GM19023 (cell line): ENCODE data around the gene WNT7B.

Experiments
- ATAC-seq: cut with Tn5 transposase; IDR thresholded peaks from one replicate; pipeline ENCODE4 v1.9.1; 2021; ENCODE audit warnings: mild to moderate bottlenecking, moderate library complexity; ENCODE audit not compliant: unreplicated experiment

Gene WNT7B

DNA sequence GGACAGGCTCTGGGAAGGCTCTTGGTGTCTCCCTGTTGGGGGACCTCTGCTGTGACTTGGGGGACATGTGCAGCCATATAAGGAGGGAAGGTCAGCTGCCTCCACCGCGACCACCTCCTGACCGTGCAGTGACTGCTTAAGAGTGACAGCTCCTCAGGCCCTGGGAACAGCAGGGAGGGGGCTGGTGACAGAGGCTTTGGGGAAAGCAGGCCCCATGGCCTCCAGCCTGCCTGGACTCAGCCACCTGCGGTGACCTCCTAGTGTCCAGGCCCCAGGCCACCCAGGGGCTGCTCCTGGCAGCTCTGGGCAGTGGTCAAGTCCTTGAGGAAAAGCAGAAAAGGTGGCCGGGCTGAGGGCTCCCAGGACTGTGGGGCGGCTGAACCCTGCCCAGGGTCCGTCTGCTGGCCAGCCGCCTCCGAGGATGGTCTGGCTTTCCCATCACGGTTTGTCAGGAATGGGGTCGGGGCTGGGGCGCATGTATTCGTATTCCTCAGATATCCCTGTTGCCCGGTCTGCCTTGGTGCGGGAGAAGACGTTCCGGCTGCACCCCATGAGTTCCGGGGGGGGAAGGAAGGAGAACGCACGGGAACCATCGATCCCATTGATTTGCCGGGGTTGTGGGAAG lies 96.8 kb downstream of the WNT7B start:
- no peak for ATAC-seq

DNA sequence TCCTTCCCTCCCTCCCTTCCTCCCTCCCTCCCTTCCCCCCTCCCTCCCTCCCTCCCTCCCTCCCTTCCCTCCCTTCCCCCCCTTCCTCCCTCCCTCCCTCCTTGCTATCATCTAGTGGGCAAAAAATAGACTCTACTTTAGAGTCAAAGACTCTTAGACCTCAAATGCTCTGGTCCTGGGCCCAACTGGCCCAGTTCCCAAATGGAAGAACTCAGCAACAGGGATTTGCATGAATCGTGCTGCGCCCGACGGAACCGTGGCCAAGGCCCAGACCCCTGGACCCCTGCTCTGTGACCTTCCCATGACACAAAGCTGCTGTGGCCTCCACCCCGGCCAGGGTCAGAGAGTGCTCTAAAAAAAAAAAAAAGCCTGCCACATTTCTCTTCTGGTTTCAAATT lies 97.4 kb downstream of the WNT7B start:
- no peak for ATAC-seq

- no peak for ATAC-seq
These were observed 97.9 kb downstream of the WNT7B start for GRCh38 chr22:45878901-45879551.

GRCh38 chr22:45878051-45878781 lies 98.7 kb downstream of the WNT7B start:
- no peak for ATAC-seq

DNA sequence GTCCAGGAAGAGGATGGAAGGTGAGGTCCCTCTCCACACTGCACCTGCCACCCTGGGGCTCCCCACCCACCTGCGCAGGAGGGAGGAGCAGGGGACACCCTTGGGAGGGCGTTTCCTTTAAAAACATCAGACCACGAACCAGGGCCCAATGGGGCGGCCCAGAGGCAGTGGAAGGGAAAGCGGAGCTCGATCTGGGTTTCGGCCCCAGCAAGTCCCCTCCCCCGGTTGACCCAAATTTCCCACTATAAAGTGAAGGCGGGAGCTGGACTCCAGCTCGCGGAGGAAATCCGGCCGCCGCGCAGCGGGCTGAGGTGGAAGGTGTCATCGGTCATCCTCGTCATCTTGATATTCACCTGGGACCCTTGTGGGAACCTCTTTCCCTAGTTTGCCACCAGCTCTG lies 99.3 kb downstream of the WNT7B start:
- no peak for ATAC-seq

GRCh38 chr22:45877036-45877380 lies 100.0 kb downstream of the WNT7B start:
- no peak for ATAC-seq

- ATAC-seq, result no peak
These were observed 100.6 kb downstream of the WNT7B start for GRCh38 chr22:45876136-45877035.

DNA sequence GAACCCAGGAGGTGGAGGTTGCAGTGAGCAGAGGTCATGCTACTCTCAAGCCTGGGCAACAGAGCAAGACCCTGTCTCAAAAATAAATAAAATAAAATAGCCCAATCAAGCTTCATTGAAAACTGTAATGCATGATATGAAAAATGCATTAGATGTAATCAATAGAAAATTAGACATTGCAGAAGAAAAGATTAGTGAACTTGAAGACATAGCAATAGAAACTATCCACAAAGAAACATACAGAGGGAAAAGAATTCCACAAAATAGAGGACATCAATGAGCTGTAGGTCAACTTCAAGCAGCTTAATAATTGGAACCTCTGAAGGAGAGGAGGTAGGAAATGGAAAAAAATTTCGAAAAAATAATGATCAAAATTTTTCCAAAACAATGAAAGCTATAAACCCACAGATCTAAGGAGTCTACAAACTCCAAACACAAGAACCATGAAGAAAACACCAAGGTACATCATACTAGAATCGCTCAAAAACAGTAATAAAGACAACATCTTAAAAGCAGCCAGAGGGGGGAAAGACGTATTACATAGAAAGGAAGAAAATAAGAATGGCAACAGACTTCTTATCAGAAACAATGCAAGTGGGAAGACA lies 104.2 kb downstream of the WNT7B start:
- ATAC-seq, result no peak

DNA sequence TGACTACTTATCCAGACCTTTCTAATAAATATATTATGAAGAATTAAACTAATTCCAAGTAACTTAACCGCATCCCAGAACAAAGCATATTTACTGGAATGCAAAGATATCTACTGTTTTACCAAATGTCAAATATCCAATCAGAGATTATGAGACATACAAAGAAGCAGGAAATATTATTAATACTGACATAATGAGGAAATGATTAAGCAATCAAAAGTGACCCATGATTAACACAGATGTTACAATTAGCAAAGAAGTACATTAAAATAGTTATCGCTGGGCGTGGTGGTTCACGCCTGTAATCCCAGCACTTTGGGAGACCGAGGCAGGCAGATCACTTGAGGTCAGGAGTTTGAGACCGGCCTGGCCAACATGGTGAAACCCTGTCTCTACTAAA lies 105.2 kb downstream of the WNT7B start:
- ATAC-seq, result no peak
